Activated CD4-positive, alpha-beta T cell treated with anti-CD3 and anti-CD28 coated beads, Interleukin-2, amount 10 ng/mL, durations not matched to agents 7 days and 5 days (primary cell): ENCODE data around the gene GAL3ST3. TPM values are rescaled to one million over a fixed set of nuclear protein-coding genes. Genes with fewer than 3 reads are reported as not detected.
"Not testable (repeated sequence)": the region's sequence is repeated elsewhere in the genome, so short reads cannot be mapped to it uniquely, and the experiment has no call there.

Experiments used
- CTCF ChIA-PET: fragments of 350-600 bp; sonication (Branson Sonifier 250); formaldehyde crosslinking; loops from one replicate; lab custom pipeline; 2021; ENCODE audit warnings: antibody characterized with exemption; lab: Charles Lee
- POLR2A ChIA-PET: fragments of 350-600 bp; sonication (Branson Sonifier 250); formaldehyde crosslinking; loops from one replicate; lab custom pipeline; 2021; ENCODE audit warnings: antibody characterized with exemption; lab: Charles Lee
- DNase-seq: peaks from one replicate; pipeline ENCODE4 v3.0.0-alpha.2; 2020
- H3K27ac Mint-ChIP-seq: one replicate; pipeline ENCODE4 v1.8.0; 2021; ENCODE audit warnings: mild to moderate bottlenecking, moderate library complexity, mixed read lengths
- H3K27me3 Mint-ChIP-seq: one replicate; pipeline ENCODE4 v1.8.0; 2021; ENCODE audit warnings: mixed read lengths
- H3K36me3 Mint-ChIP-seq: one replicate; pipeline ENCODE4 v1.8.0; 2021; ENCODE audit warnings: low read depth, mixed read lengths
- H3K4me1 Mint-ChIP-seq: one replicate; pipeline ENCODE4 v1.8.0; 2021; ENCODE audit warnings: mixed read lengths
- H3K4me3 Mint-ChIP-seq: one replicate; pipeline ENCODE4 v1.8.0; 2021; ENCODE audit warnings: mild to moderate bottlenecking, moderate library complexity, mixed read lengths
- H3K9me3 Mint-ChIP-seq: one replicate; pipeline ENCODE4 v1.8.0; 2021; ENCODE audit warnings: mixed read lengths
- total RNA-seq, 2 experiments: library from RNA; stranded (reverse); gene quantifications; one replicate each; pipeline ENCODE4 v1.2.3, GENCODE V29; 2021

The GAL3ST3 gene
- total RNA-seq, 2 experiments from 2014 or later, result not detected

- no peaks in the 10 kb centered on the region for H3K9me3 Mint-ChIP-seq
- H3K4me1 Mint-ChIP-seq, result peaks cover 5% of the 10 kb centered on the region
- no peak for DNase-seq
- peaks cover 18% of the 10 kb centered on the region for H3K27me3 Mint-ChIP-seq
- no peak overlapping the region for H3K4me3 Mint-ChIP-seq
- H3K36me3 Mint-ChIP-seq, result no peaks in the 10 kb centered on the region
- H3K27ac Mint-ChIP-seq, result no peak overlapping the region
- POLR2A ChIA-PET, result no interaction called here
- CTCF ChIA-PET, result interaction anchor here (1.1 kb wide), 1 partner anchor 206 kb away, joined by 3 read pairs; no protein-coding TSS in a partner anchor
These were observed 32.8 kb downstream of the GAL3ST3 start for GRCh38 chr11:66015936-66016792.

- Mint-ChIP-seq H3K27me3 (peaks cover 23% of the 10 kb centered on the region), H3K27ac (no peak overlapping the region), H3K9me3 (no peaks in the 10 kb centered on the region), H3K4me1 (no peaks in the 10 kb centered on the region), H3K4me3 (no peak overlapping the region), H3K36me3 (no peaks in the 10 kb centered on the region)
- DNase-seq, result no peak
- ChIA-PET CTCF (interaction anchor here (1.1 kb wide), 1 partner anchor 207 kb away, joined by 3 read pairs; no protein-coding TSS in a partner anchor), POLR2A (no interaction called here)
These were observed 33.5 kb downstream of the GAL3ST3 start for GRCh38 chr11:66015454-66015881.

GRCh38 chr11:66014804-66015453 lies 34.0 kb downstream of the GAL3ST3 start:
- CTCF ChIA-PET, result interaction anchor here (1.1 kb wide), 1 partner anchor 207 kb away, joined by 3 read pairs; no protein-coding TSS in a partner anchor
- Mint-ChIP-seq H3K36me3 (no peaks in the 10 kb centered on the region), H3K27me3 (peaks cover 28% of the 10 kb centered on the region), H3K9me3 (no peaks in the 10 kb centered on the region), H3K4me3 (no peak overlapping the region), H3K4me1 (no peaks in the 10 kb centered on the region), H3K27ac (no peak overlapping the region)
- POLR2A ChIA-PET, result no interaction called here
- no peak for DNase-seq

GRCh38 chr11:66013762-66014100 lies 35.2 kb downstream of the GAL3ST3 start:
- DNase-seq, result no peak
- CTCF ChIA-PET, result interaction anchor here (1.2 to 3.8 kb wide), 4 partner anchors 9 to 234 kb away, joined by 3 to 15 read pairs (median 6); partner anchors contain the start of gene FIBP
- H3K27me3 Mint-ChIP-seq, result peaks cover 28% of the 10 kb centered on the region
- POLR2A ChIA-PET, result no interaction called here
- H3K36me3 Mint-ChIP-seq, result no peaks in the 10 kb centered on the region
- H3K27ac Mint-ChIP-seq, result no peak overlapping the region
- no peak overlapping the region for H3K4me3 Mint-ChIP-seq
- no peaks in the 10 kb centered on the region for H3K9me3 Mint-ChIP-seq
- no peaks in the 10 kb centered on the region for H3K4me1 Mint-ChIP-seq

- no peaks in the 10 kb centered on the region for H3K4me1 Mint-ChIP-seq
- POLR2A ChIA-PET, result no interaction called here
These were observed 35.8 kb downstream of the GAL3ST3 start for GRCh38 chr11:66012946-66013761.

GRCh38 chr11:66012371-66012945 lies 36.5 kb downstream of the GAL3ST3 start:
- Mint-ChIP-seq H3K27me3 (peaks cover 28% of the 10 kb centered on the region), H3K4me1 (no peaks in the 10 kb centered on the region)
- CTCF ChIA-PET, result interaction anchor here (1.8 to 3.8 kb wide), 3 partner anchors 10 to 232 kb away, joined by 4 to 15 read pairs (median 8); partner anchors contain the start of gene FIBP

More at GRCh38 chr11:66012946-66013761, 35.8 kb downstream of the GAL3ST3 start:
- CTCF ChIA-PET, result interaction anchor here (1.2 to 3.8 kb wide), 4 partner anchors 9 to 233 kb away, joined by 3 to 15 read pairs (median 6); partner anchors contain the start of gene FIBP
- Mint-ChIP-seq H3K27me3 (peaks cover 28% of the 10 kb centered on the region), H3K27ac (no peak overlapping the region), H3K36me3 (no peaks in the 10 kb centered on the region), H3K4me3 (no peak overlapping the region), H3K9me3 (no peaks in the 10 kb centered on the region)
- DNase-seq, result no peak

GRCh38 chr11:66011785-66012303 lies 37.1 kb downstream of the GAL3ST3 start, which contains the start of gene CST6:
CST6 (plus strand) TSS chr11:66012008; CDS start chr11:66012045, 37 bp downstream.
- Mint-ChIP-seq H3K36me3 (no peaks in the 10 kb centered on the region), H3K27me3 (peaks cover 28% of the 10 kb centered on the region), H3K9me3 (no peaks in the 10 kb centered on the region), H3K4me3 (no peak within 1 kb of the TSS), H3K27ac (no peak within 1 kb of the TSS), H3K4me1 (no peaks in the 10 kb centered on the region)
- DNase-seq, result no peak
- POLR2A ChIA-PET, result no interaction called here
- CTCF ChIA-PET, result interaction anchor here (0.6 to 3.8 kb wide), 4 partner anchors 11 to 300 kb away, joined by 3 to 15 read pairs (median 6); partner anchors contain the start of gene FIBP

More at GRCh38 chr11:66012371-66012945, 36.5 kb downstream of the GAL3ST3 start:
- no peak overlapping the region for H3K4me3 Mint-ChIP-seq
- POLR2A ChIA-PET, result no interaction called here
- no peaks in the 10 kb centered on the region for H3K9me3 Mint-ChIP-seq
- H3K36me3 Mint-ChIP-seq, result no peaks in the 10 kb centered on the region
- H3K27ac Mint-ChIP-seq, result no peak overlapping the region
- DNase-seq, result no peak

GRCh38 chr11:66011239-66011784 lies 37.6 kb downstream of the GAL3ST3 start:
- H3K36me3 Mint-ChIP-seq, result no peaks in the 10 kb centered on the region
- DNase-seq, result no peak
- no peak overlapping the region for H3K4me3 Mint-ChIP-seq
- H3K4me1 Mint-ChIP-seq, result no peaks in the 10 kb centered on the region
- H3K27me3 Mint-ChIP-seq, result peaks cover 28% of the 10 kb centered on the region
- ChIA-PET CTCF (interaction anchor here (0.6 to 3.8 kb wide), 3 partner anchors 11 to 300 kb away, joined by 3 to 15 read pairs (median 8); partner anchors contain the start of gene FIBP), POLR2A (no interaction called here)
- H3K9me3 Mint-ChIP-seq, result no peaks in the 10 kb centered on the region
- H3K27ac Mint-ChIP-seq, result no peak overlapping the region

- H3K27me3 Mint-ChIP-seq, result peaks cover 28% of the 10 kb centered on the region
- H3K4me1 Mint-ChIP-seq, H3K4me3 Mint-ChIP-seq, H3K36me3 Mint-ChIP-seq, H3K27ac Mint-ChIP-seq, POLR2A ChIA-PET, H3K9me3 Mint-ChIP-seq, DNase-seq: not testable (repeated sequence)
- CTCF ChIA-PET, result interaction anchor here (1.0 kb wide), 1 partner anchor 37 kb away, joined by 3 read pairs; no protein-coding TSS in a partner anchor
These were observed 38.9 kb downstream of the GAL3ST3 start for GRCh38 chr11:66010036-66010435.

- no peak overlapping the region for H3K27ac Mint-ChIP-seq
- ChIA-PET CTCF (interaction anchor here (0.6 to 2.0 kb wide), 7 partner anchors 14 to 439 kb away, joined by 3 to 5 read pairs (median 4); partner anchors contain the start of gene KAT5), POLR2A (no interaction called here)
- H3K4me3 Mint-ChIP-seq, result no peak overlapping the region
- peaks cover 28% of the 10 kb centered on the region for H3K27me3 Mint-ChIP-seq
- DNase-seq, result no peak
- peaks cover 7% of the 10 kb centered on the region for H3K36me3 Mint-ChIP-seq
- H3K4me1 Mint-ChIP-seq, result peaks cover 7% of the 10 kb centered on the region
- H3K9me3 Mint-ChIP-seq, result no peaks in the 10 kb centered on the region
These were observed 40.4 kb downstream of the GAL3ST3 start for GRCh38 chr11:66008468-66009101.

- H3K27me3 Mint-ChIP-seq, result peaks cover 24% of the 10 kb centered on the region
- CTCF ChIA-PET, result interaction anchor here (0.6 to 2.0 kb wide), 6 partner anchors 14 to 439 kb away, joined by 3 to 5 read pairs (median 4); partner anchors contain the start of gene KAT5
- no peak overlapping the region for H3K27ac Mint-ChIP-seq
- H3K36me3 Mint-ChIP-seq, result peaks cover 7% of the 10 kb centered on the region
- POLR2A ChIA-PET, result no interaction called here
- no peak overlapping the region for H3K4me3 Mint-ChIP-seq
- no peak for DNase-seq
- peaks cover 12% of the 10 kb centered on the region for H3K4me1 Mint-ChIP-seq
- no peaks in the 10 kb centered on the region for H3K9me3 Mint-ChIP-seq
These were observed 40.9 kb downstream of the GAL3ST3 start for GRCh38 chr11:66008095-66008467.
